Upper lobe of left lung (tissue), 4 donors: ENCODE measurements around the gene LIN37.

Source experiments
- CTCF ChIP-seq, 6 experiments: fragments of 450-650 bp in 4 of 6; fragments of 200-600 bp in 2 of 6; sonication (generic) in 2 of 6; IDR thresholded peaks; one replicate each; pipeline ENCODE4 v1.5.1; 2016 to 2019; ENCODE audit warnings: antibody characterized with exemption in 6 of 6
- POLR2A ChIP-seq, 4 donors: fragments of 450-650 bp; IDR thresholded peaks; one replicate each; pipeline ENCODE4 v1.5.1; 2016 to 2017; ENCODE audit warnings: antibody characterized with exemption in 4 of 4, mild to moderate bottlenecking in 2 of 4

- TF ChIP-seq CTCF (IDR thresholded peaks at IDR 0.05) (no peak), POLR2A (IDR thresholded peaks at IDR 0.05) (no peak)
Measured at GRCh38 chr19:35790981-35791813, 42.8 kb downstream of the LIN37 start.
